Karpas-422 (cell line): ENCODE measurements around the gene PNCK. TPM values are rescaled to one million over a fixed set of nuclear protein-coding genes. Genes with fewer than 3 reads are reported as not detected.

ENCODE experiments used
- DNase-seq: peaks from one replicate; pipeline ENCODE4 v3.0.0-alpha.2; 2015
- H2AFZ ChIP-seq: fragments of 200-600 bp; sonication (generic); 2 replicates; pipeline ENCODE4 v1.6.1; 2014; ENCODE audit warnings: antibody characterized with exemption, low read length, mixed read lengths
- H3K27ac ChIP-seq: fragments of 200-600 bp; sonication (generic); 2 replicates; pipeline ENCODE4 v1.5.1; 2014; ENCODE audit warnings: mild to moderate bottlenecking, low read length, moderate library complexity
- H3K27me3 ChIP-seq: fragments of 200-600 bp; sonication (generic); 2 replicates; pipeline ENCODE4 v1.6.1; 2014; ENCODE audit warnings: low read length, mixed read lengths
- H3K36me3 ChIP-seq: fragments of 200-600 bp; sonication (generic); 2 replicates; pipeline ENCODE4 v1.6.1; 2014; ENCODE audit warnings: low read length, mixed read lengths; ENCODE audit not compliant: insufficient read depth
- H3K4me1 ChIP-seq: fragments of 200-600 bp; sonication (generic); 2 replicates; pipeline ENCODE4 v1.6.1; 2014; ENCODE audit warnings: mild to moderate bottlenecking, low read length, mixed read lengths
- H3K4me2 ChIP-seq: fragments of 200-600 bp; sonication (generic); 2 replicates; pipeline ENCODE4 v1.6.1; 2014; ENCODE audit warnings: low read length, low read depth, mild to moderate bottlenecking; ENCODE audit not compliant: poor library complexity, severe bottlenecking
- H3K4me3 ChIP-seq: fragments of 200-600 bp; sonication (generic); 2 replicates; pipeline ENCODE4 v1.5.1; 2014; ENCODE audit warnings: mild to moderate bottlenecking, antibody characterized with exemption, low read length, mixed read lengths
- H3K79me2 ChIP-seq: fragments of 200-600 bp; sonication (generic); 2 replicates; pipeline ENCODE4 v1.6.1; 2014; ENCODE audit warnings: mild to moderate bottlenecking, low read length, mixed read lengths
- H3K9ac ChIP-seq: fragments of 200-600 bp; sonication (generic); 2 replicates; pipeline ENCODE4 v1.6.0; 2014; ENCODE audit warnings: low read length
- H3K9me2 ChIP-seq: fragments of 200-600 bp; sonication (generic), shearing (Covaris generic); replicated peaks from 2 replicates; pipeline ENCODE4 v1.6.0; 2014; ENCODE audit warnings: mild to moderate bottlenecking, low read length, moderate library complexity; ENCODE audit not compliant: insufficient read depth
- H3K9me3 ChIP-seq: fragments of 300-700, 200-600 bp; sonication (generic); 2 replicates; pipeline ENCODE4 v1.6.1; 2014; ENCODE audit warnings: low read length, mixed read lengths
- H4K20me1 ChIP-seq: fragments of 200-600 bp; sonication (generic); 2 replicates; pipeline ENCODE4 v1.6.1; 2014; ENCODE audit warnings: mild to moderate bottlenecking, antibody characterized with exemption, low read length, low read depth; ENCODE audit not compliant: insufficient read depth
- total RNA-seq: library from RNA; depleted of rRNA; stranded (reverse); fragments of >200 nt; shearing (Covaris generic); gene quantifications from 2 replicates; pipeline ENCODE4 v1.2.3, GENCODE V29; 2014; ENCODE audit warnings: low replicate concordance

Gene PNCK
- total RNA-seq, 1 experiment from 2014 or later: not detected

GRCh38 chrX:153642655-153643430 is 30.8 kb downstream of the PNCK start:
- no peak overlapping the region for H3K9ac ChIP-seq
- no peak overlapping the region for H3K4me2 ChIP-seq
- no peaks in the 10 kb centered on the region for H4K20me1 ChIP-seq
- H3K27ac ChIP-seq: no peak overlapping the region
- H3K4me1 ChIP-seq: no peaks in the 10 kb centered on the region
- H3K79me2 ChIP-seq: no peaks in the 10 kb centered on the region
- no peak overlapping the region for H3K4me3 ChIP-seq
- no peak overlapping the region for H2AFZ ChIP-seq
- no peaks in the 10 kb centered on the region for H3K9me2 ChIP-seq
- no peaks in the 10 kb centered on the region for H3K36me3 ChIP-seq
- H3K9me3 ChIP-seq: no peaks in the 10 kb centered on the region
- no peak for DNase-seq
- H3K27me3 ChIP-seq: no peaks in the 10 kb centered on the region

- H3K9me2 ChIP-seq: no peaks in the 10 kb centered on the region
- H3K79me2 ChIP-seq: no peaks in the 10 kb centered on the region
- no peaks in the 10 kb centered on the region for H4K20me1 ChIP-seq
- H3K4me1 ChIP-seq: no peaks in the 10 kb centered on the region
- no peak for DNase-seq
- no peaks in the 10 kb centered on the region for H3K27me3 ChIP-seq
- no peak overlapping the region for H3K4me3 ChIP-seq
- no peak overlapping the region for H3K27ac ChIP-seq
- H3K9ac ChIP-seq: no peak overlapping the region
- no peak overlapping the region for H3K4me2 ChIP-seq
- H3K36me3 ChIP-seq: no peaks in the 10 kb centered on the region
- H2AFZ ChIP-seq: no peak overlapping the region
- no peaks in the 10 kb centered on the region for H3K9me3 ChIP-seq
These were observed 31.5 kb downstream of the PNCK start for GRCh38 chrX:153642051-153642654.

- Histone ChIP-seq H2AFZ (no peak overlapping the region), H3K27me3 (no peaks in the 10 kb centered on the region), H3K27ac (no peak overlapping the region), H3K9me3 (no peaks in the 10 kb centered on the region), H3K4me1 (no peaks in the 10 kb centered on the region), H3K9me2 (no peaks in the 10 kb centered on the region), H3K4me3 (no peak overlapping the region), H3K36me3 (no peaks in the 10 kb centered on the region), H3K79me2 (no peaks in the 10 kb centered on the region), H3K9ac (no peak overlapping the region), H4K20me1 (no peaks in the 10 kb centered on the region), H3K4me2 (no peak overlapping the region)
- DNase-seq: no peak
These were observed 32.0 kb downstream of the PNCK start for GRCh38 chrX:153641627-153642026.

GRCh38 chrX:153640736-153641575 is 32.7 kb downstream of the PNCK start:
- Histone ChIP-seq H3K4me3 (no peak overlapping the region), H3K4me2 (no peak overlapping the region), H3K4me1 (no peaks in the 10 kb centered on the region), H3K9ac (no peak overlapping the region), H3K9me2 (no peaks in the 10 kb centered on the region), H3K79me2 (no peaks in the 10 kb centered on the region), H4K20me1 (no peaks in the 10 kb centered on the region), H3K9me3 (no peaks in the 10 kb centered on the region), H2AFZ (no peak overlapping the region), H3K27ac (no peak overlapping the region), H3K27me3 (no peaks in the 10 kb centered on the region), H3K36me3 (no peaks in the 10 kb centered on the region)
- no peak for DNase-seq

- no peak for DNase-seq
These were observed 33.4 kb downstream of the PNCK start for GRCh38 chrX:153640045-153640686.

GRCh38 chrX:153639177-153640044 is 34.2 kb downstream of the PNCK start:
- H3K4me3 ChIP-seq: no peak overlapping the region
- no peaks in the 10 kb centered on the region for H3K9me3 ChIP-seq
- no peak for DNase-seq
- no peaks in the 10 kb centered on the region for H3K4me1 ChIP-seq
- no peaks in the 10 kb centered on the region for H3K27me3 ChIP-seq
- no peaks in the 10 kb centered on the region for H3K9me2 ChIP-seq
- H3K79me2 ChIP-seq: no peaks in the 10 kb centered on the region
- no peak overlapping the region for H3K4me2 ChIP-seq
- H2AFZ ChIP-seq: no peak overlapping the region
- no peak overlapping the region for H3K27ac ChIP-seq
- H3K9ac ChIP-seq: no peak overlapping the region
- no peaks in the 10 kb centered on the region for H3K36me3 ChIP-seq
- no peaks in the 10 kb centered on the region for H4K20me1 ChIP-seq

More at GRCh38 chrX:153640045-153640686, 33.4 kb downstream of the PNCK start:
- Histone ChIP-seq H3K4me1 (no peaks in the 10 kb centered on the region), H2AFZ (no peak overlapping the region), H3K9me2 (no peaks in the 10 kb centered on the region), H3K4me2 (no peak overlapping the region), H3K4me3 (no peak overlapping the region), H3K27me3 (no peaks in the 10 kb centered on the region), H3K36me3 (no peaks in the 10 kb centered on the region), H3K27ac (no peak overlapping the region), H4K20me1 (no peaks in the 10 kb centered on the region), H3K9ac (no peak overlapping the region), H3K79me2 (no peaks in the 10 kb centered on the region), H3K9me3 (no peaks in the 10 kb centered on the region)

GRCh38 chrX:153638436-153639176 is 35.0 kb downstream of the PNCK start:
- no peak for DNase-seq
- H3K9ac ChIP-seq: no peak overlapping the region
- H3K79me2 ChIP-seq: no peaks in the 10 kb centered on the region
- H3K9me2 ChIP-seq: no peaks in the 10 kb centered on the region
- H3K27ac ChIP-seq: no peak overlapping the region
- H3K9me3 ChIP-seq: no peaks in the 10 kb centered on the region
- H3K36me3 ChIP-seq: no peaks in the 10 kb centered on the region
- H3K4me3 ChIP-seq: no peak overlapping the region
- H3K4me2 ChIP-seq: no peak overlapping the region
- no peaks in the 10 kb centered on the region for H3K27me3 ChIP-seq
- H2AFZ ChIP-seq: no peak overlapping the region
- H4K20me1 ChIP-seq: no peaks in the 10 kb centered on the region
- no peaks in the 10 kb centered on the region for H3K4me1 ChIP-seq
